IMR-90 (cell line): ENCODE data around the gene MRPL19. TPM values are rescaled to one million over a fixed set of nuclear protein-coding genes. Genes with fewer than 3 reads are reported as not detected.

Source experiments
- ATAC-seq: fragments of 200-7000 bp; cut with Tn5 transposase; 2 replicates; pipeline ENCODE4 v1.9.1; 2020; ENCODE audit warnings: low read depth, mild to moderate bottlenecking, moderate library complexity
- BruUV-seq: library from RNA; stranded (reverse); fragments of 400-500 nt; replicated peaks from 2 replicates; lab custom pipeline; 2021; lab: Mats Ljungman, UMichigan
- CTCF ChIA-PET: fragments of 300-600 bp; formaldehyde crosslinking; extraction: SDS; loops from one replicate; lab custom pipeline; 2021; ENCODE audit warnings: antibody characterized with exemption; lab: Yijun Ruan, JAX
- POLR2A ChIA-PET: fragments of 300-600 bp; sonication (Branson Sonifier 250); formaldehyde crosslinking; loops from one replicate; lab custom pipeline; 2022; ENCODE audit warnings: antibody characterized with exemption; ENCODE audit not compliant: unreplicated experiment; lab: Charles Lee
- DNase-seq: peaks from one replicate; pipeline ENCODE4 v3.0.0; 2013
- H2AFZ ChIP-seq: replicated peaks from 2 replicates; pipeline ENCODE3; 2013; ENCODE audit warnings: low read length, mild to moderate bottlenecking; ENCODE audit not compliant: poor library complexity
- H2AK5ac ChIP-seq: 2 replicates; pipeline ENCODE4 v1.6.1; 2013; ENCODE audit warnings: low read depth, low read length, inconsistent platforms
- H2AK9ac ChIP-seq: replicated peaks from 2 replicates; pipeline ENCODE3; 2013; ENCODE audit warnings: mild to moderate bottlenecking, low read depth, low read length, moderate library complexity; ENCODE audit not compliant: poor library complexity
- H2BK120ac ChIP-seq: 2 replicates; pipeline ENCODE4 v1.6.1; 2013; ENCODE audit warnings: low read depth, low read length, inconsistent platforms
- H2BK15ac ChIP-seq: 3 replicates; pipeline ENCODE4 v1.6.1; 2013; ENCODE audit warnings: low read depth, low read length, inconsistent platforms
- H2BK20ac ChIP-seq: 2 replicates; pipeline ENCODE4 v1.6.1; 2013; ENCODE audit warnings: low read depth, mild to moderate bottlenecking, inconsistent platforms, low read length, moderate library complexity
- H2BK5ac ChIP-seq: 2 replicates; pipeline ENCODE4 v1.6.1; 2013; ENCODE audit warnings: mild to moderate bottlenecking, low read depth, low read length, inconsistent platforms; ENCODE audit not compliant: poor library complexity, severe bottlenecking
- H3K14ac ChIP-seq: replicated peaks from 2 replicates; pipeline ENCODE4 v1.6.1; 2013; ENCODE audit warnings: low read depth, low read length, inconsistent platforms
- H3K18ac ChIP-seq: 2 replicates; pipeline ENCODE4 v1.6.1; 2013; ENCODE audit warnings: low read depth, low read length, control low read depth
- H3K23ac ChIP-seq: 2 replicates; pipeline ENCODE4 v1.6.1; 2013; ENCODE audit warnings: low read depth, low read length, inconsistent platforms
- H3K27ac ChIP-seq: 2 replicates; pipeline ENCODE4 v1.5.1; 2013; ENCODE audit warnings: mild to moderate bottlenecking, control low read depth, low read length; ENCODE audit not compliant: insufficient read depth
- H3K27me3 ChIP-seq: 2 replicates; pipeline ENCODE4 v1.6.1; 2013; ENCODE audit warnings: low read length; ENCODE audit not compliant: control insufficient read depth, insufficient read depth
- H3K36me3 ChIP-seq: 2 replicates; pipeline ENCODE4 v1.6.1; 2013; ENCODE audit warnings: low read length, mixed read lengths; ENCODE audit not compliant: control insufficient read depth, insufficient read depth
- H3K4ac ChIP-seq: 2 replicates; pipeline ENCODE4 v1.6.1; 2013; ENCODE audit warnings: low read depth, low read length, inconsistent platforms
- H3K4me1 ChIP-seq: 2 replicates; pipeline ENCODE4 v1.6.1; 2013; ENCODE audit warnings: low read length, mixed read lengths; ENCODE audit not compliant: control insufficient read depth, insufficient read depth
- H3K4me2 ChIP-seq: 2 replicates; pipeline ENCODE4 v1.6.1; 2013; ENCODE audit warnings: low read depth, mild to moderate bottlenecking, control low read depth, low read length, moderate library complexity
- H3K4me3 ChIP-seq: 2 replicates; pipeline ENCODE4 v1.5.1; 2013; ENCODE audit warnings: low read depth, mild to moderate bottlenecking, control low read depth, low read length, moderate library complexity; ENCODE audit not compliant: insufficient read depth
- H3K56ac ChIP-seq: 2 replicates; pipeline ENCODE4 v1.6.1; 2013; ENCODE audit warnings: low read length, inconsistent platforms; ENCODE audit not compliant: insufficient read depth; ENCODE audit errors: extremely low read depth
- H3K79me1 ChIP-seq, 2 experiments: 2 replicates each; pipeline ENCODE4 v1.6.1; 2013; ENCODE audit warnings: low read length in 2 of 2, inconsistent platforms in 1 of 2, low read depth in 1 of 2
- H3K9ac ChIP-seq: 2 replicates; pipeline ENCODE4 v1.6.1; 2013; ENCODE audit warnings: low read depth, low read length, control low read depth
- H3K9me1 ChIP-seq: 2 replicates; pipeline ENCODE4 v1.6.1; 2013; ENCODE audit warnings: low read length, inconsistent platforms; ENCODE audit not compliant: insufficient read depth
- H3K9me3 ChIP-seq: 2 replicates; pipeline ENCODE4 v1.6.1; 2013; ENCODE audit warnings: low read length; ENCODE audit not compliant: control insufficient read depth, insufficient read depth
- H4K20me1 ChIP-seq: 2 replicates; pipeline ENCODE4 v1.6.1; 2013; ENCODE audit warnings: low read length, inconsistent platforms; ENCODE audit not compliant: insufficient read depth
- H4K5ac ChIP-seq: 2 replicates; pipeline ENCODE4 v1.6.1; 2013; ENCODE audit warnings: mild to moderate bottlenecking, low read depth, low read length, control low read depth
- H4K8ac ChIP-seq, 2 experiments: 2 replicates each; pipeline ENCODE4 v1.6.1; 2013; ENCODE audit warnings: low read depth in 2 of 2, low read length in 2 of 2, control low read depth in 1 of 2, inconsistent platforms in 1 of 2
- H4K91ac ChIP-seq: 2 replicates; pipeline ENCODE4 v1.6.1; 2013; ENCODE audit warnings: low read depth, low read length, inconsistent platforms; ENCODE audit not compliant: insufficient read depth
- CEBPB ChIP-seq: IDR thresholded peaks from 2 replicates; pipeline ENCODE4 v1.6.1; 2012; ENCODE audit warnings: low read depth, low read length, improper control_type of control experiment
- RFX5 ChIP-seq: IDR thresholded peaks from 2 replicates; pipeline ENCODE4 v1.8.0; 2012; ENCODE audit warnings: low read depth, mild to moderate bottlenecking, low read length, moderate library complexity
- dilution Hi-C: fragments of 300-500 bp; cut with HindIII; formaldehyde crosslinking; loops from one replicate; pipeline ENCODE4 v1.14.3; 2018; ENCODE audit warnings: low sequenced_read_pairs; ENCODE audit not compliant: unreplicated experiment
- in situ Hi-C: fragments of 300-500 bp; cut with MboI; formaldehyde crosslinking; loops from 3 replicates; pipeline ENCODE4 v1.14.3; 2019; ENCODE audit warnings: low sequenced_read_pairs, inconsistent platforms, mixed read lengths
- intact Hi-C: fragments of 100-400 bp; cut with micrococcal nuclease; formaldehyde crosslinking; loops from 2 replicates; pipeline ENCODE4 v1.10.0; 2022
- polyA plus RNA-seq, 3 experiments: library from polyadenylated mRNA; depleted of rRNA; stranded (reverse); fragments of >200 nt; gene quantifications; 2 replicates each; pipeline ENCODE4 v1.2.3, GENCODE V29; 2012; ENCODE audit warnings: low replicate concordance in 1 of 3
- total RNA-seq: library from RNA; depleted of rRNA; stranded (reverse); fragments of >200 nt; gene quantifications from 2 replicates; pipeline ENCODE4 v1.2.3, GENCODE V29; 2012

Gene MRPL19
- total and polyA plus RNA-seq, 2 of the 4 experiments (the other 2 are of a cell fraction) = 24.8 to 28.5 TPM

- Histone ChIP-seq H3K4me2 (no peak overlapping the region), H2BK120ac (no peak overlapping the region), H2BK20ac (no peak overlapping the region), H3K9me3 (no peaks in the 10 kb centered on the region), H2BK5ac (no peak overlapping the region), H3K14ac (no peak overlapping the region), H3K4ac (no peak overlapping the region), H4K20me1 (no peaks in the 10 kb centered on the region), H4K5ac (no peak overlapping the region), H2AFZ (no peak overlapping the region), H2BK15ac (no peak overlapping the region), H3K9me1 (peaks cover 3% of the 10 kb centered on the region), H3K79me1 (peaks cover 13 to 26% of the 10 kb centered on the region in 2 experiments; a peak in 3 of 4 replicates), H4K8ac (no peak overlapping the region), H3K27ac (no peak overlapping the region), H3K23ac (no peak overlapping the region), H3K18ac (no peak overlapping the region), H3K9ac (no peak overlapping the region), H4K91ac (no peak overlapping the region), H2AK5ac (no peak overlapping the region), H3K4me3 (no peak overlapping the region), H3K4me1 (peaks cover 2% of the 10 kb centered on the region; the same call in 1 of the 2 replicates), H2AK9ac (no peak overlapping the region), H3K36me3 (peaks cover 28% of the 10 kb centered on the region), H3K27me3 (no peaks in the 10 kb centered on the region), H3K56ac (no peak overlapping the region)
- POLR2A ChIA-PET = no interaction called here
- DNase-seq (no peak), ATAC-seq (no peak)
- BruUV-seq = no TSS peak
- dilution Hi-C loops (no loop called here), in situ Hi-C loops (no loop called here), intact Hi-C loops (no loop called here)
- CTCF ChIA-PET = interaction anchor here (0.5 to 1.2 kb wide), 2 partner anchors 17 to 159 kb away, joined by 3 to 4 read pairs; no protein-coding TSS in a partner anchor
- TF ChIP-seq RFX5 (no peak), CEBPB (peak; percentile 38; the same call in 1 of the 2 replicates)
Observed at GRCh38 chr2:75657798-75658197, 11.2 kb downstream of the MRPL19 start.
